Progenitor cell of endocrine pancreas (in vitro differentiated cells): ENCODE measurements around the gene TBC1D20. TPM values are rescaled to one million over a fixed set of nuclear protein-coding genes. Genes with fewer than 3 reads are reported as not detected.
"Not testable (repeated sequence)": the region's sequence is repeated elsewhere in the genome, so short reads cannot be mapped to it uniquely, and the experiment has no call there.

Source experiments
- DNase-seq: peaks from one replicate; pipeline ENCODE4 v3.0.0; 2021; ENCODE audit warnings: low spot score; ENCODE audit not compliant: unreplicated experiment
- H3K27ac Mint-ChIP-seq: 2 replicates; pipeline ENCODE4 v1.8.0; 2021; ENCODE audit warnings: mild to moderate bottlenecking, moderate library complexity, mixed read lengths
- H3K27me3 Mint-ChIP-seq: 2 replicates; pipeline ENCODE4 v1.8.0; 2021; ENCODE audit warnings: mixed read lengths
- H3K36me3 Mint-ChIP-seq: 2 replicates; pipeline ENCODE4 v1.8.0; 2022; ENCODE audit warnings: mixed read lengths; ENCODE audit not compliant: insufficient read depth
- H3K4me1 Mint-ChIP-seq: 2 replicates; pipeline ENCODE4 v1.8.0; 2021; ENCODE audit warnings: low read depth, mixed read lengths
- H3K4me3 Mint-ChIP-seq: 2 replicates; pipeline ENCODE4 v1.8.0; 2021; ENCODE audit warnings: low read depth, mild to moderate bottlenecking, moderate library complexity, mixed read lengths
- H3K9me3 Mint-ChIP-seq: 2 replicates; pipeline ENCODE4 v1.8.0; 2021; ENCODE audit warnings: low read depth, mixed read lengths
- total RNA-seq: library from RNA; stranded (reverse); gene quantifications from 2 replicates; pipeline ENCODE4 v1.2.1, GENCODE V29; 2021
- TF ChIP-seq, protein P1 (sequence below): fragments of 200-600 bp; sonication (generic); IDR thresholded peaks from one replicate; pipeline ENCODE4 v1.5.0; 2021; ENCODE audit warnings: antibody characterized with exemption, mild to moderate bottlenecking; ENCODE audit not compliant: unreplicated experiment

Gene TBC1D20
- total RNA-seq, 1 donor from 2014 or later, result 33.2 TPM

DNA sequence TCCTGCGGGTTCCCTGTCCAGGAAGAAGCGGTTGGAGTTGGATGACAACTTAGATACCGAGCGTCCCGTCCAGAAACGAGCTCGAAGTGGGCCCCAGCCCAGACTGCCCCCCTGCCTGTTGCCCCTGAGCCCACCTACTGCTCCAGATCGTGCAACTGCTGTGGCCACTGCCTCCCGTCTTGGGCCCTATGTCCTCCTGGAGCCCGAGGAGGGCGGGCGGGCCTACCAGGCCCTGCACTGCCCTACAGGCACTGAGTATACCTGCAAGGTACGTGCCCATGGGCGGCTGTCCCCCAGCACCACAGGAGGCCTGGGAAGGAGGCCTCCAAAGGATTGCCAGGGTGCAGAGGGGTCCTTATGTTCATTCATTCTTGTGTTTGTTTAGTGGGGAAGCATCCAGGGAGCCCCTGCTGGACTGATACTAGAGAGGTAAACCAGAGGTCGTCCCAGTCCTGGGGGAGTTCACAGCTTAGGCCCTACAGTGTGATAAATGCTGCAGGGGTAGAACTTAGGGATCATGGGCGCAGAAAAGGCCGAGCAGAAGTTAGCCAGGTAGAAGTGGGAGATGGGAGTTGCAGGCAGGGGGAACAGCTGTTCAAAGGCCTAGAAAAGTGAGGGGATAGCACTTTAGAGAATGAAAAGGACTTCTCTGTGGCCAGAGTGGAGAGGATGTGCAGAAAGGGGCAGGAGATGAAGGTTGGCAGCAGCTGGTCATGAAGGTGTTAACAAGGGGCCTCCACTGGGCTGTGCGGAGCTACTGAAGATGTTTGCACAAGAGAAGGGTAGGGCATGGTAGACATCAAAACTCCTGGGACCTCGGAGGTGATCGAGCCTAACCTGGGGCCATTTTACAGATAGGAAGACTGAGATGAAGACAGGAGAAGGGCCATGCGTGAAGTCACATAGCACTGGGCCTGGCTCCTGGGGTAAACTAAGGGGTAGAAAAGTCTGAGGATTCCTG, 74.0 kb downstream of the TBC1D20 start:
- TF ChIP-seq, protein P1, sequence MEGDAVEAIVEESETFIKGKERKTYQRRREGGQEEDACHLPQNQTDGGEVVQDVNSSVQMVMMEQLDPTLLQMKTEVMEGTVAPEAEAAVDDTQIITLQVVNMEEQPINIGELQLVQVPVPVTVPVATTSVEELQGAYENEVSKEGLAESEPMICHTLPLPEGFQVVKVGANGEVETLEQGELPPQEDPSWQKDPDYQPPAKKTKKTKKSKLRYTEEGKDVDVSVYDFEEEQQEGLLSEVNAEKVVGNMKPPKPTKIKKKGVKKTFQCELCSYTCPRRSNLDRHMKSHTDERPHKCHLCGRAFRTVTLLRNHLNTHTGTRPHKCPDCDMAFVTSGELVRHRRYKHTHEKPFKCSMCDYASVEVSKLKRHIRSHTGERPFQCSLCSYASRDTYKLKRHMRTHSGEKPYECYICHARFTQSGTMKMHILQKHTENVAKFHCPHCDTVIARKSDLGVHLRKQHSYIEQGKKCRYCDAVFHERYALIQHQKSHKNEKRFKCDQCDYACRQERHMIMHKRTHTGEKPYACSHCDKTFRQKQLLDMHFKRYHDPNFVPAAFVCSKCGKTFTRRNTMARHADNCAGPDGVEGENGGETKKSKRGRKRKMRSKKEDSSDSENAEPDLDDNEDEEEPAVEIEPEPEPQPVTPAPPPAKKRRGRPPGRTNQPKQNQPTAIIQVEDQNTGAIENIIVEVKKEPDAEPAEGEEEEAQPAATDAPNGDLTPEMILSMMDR, result no peak
- Mint-ChIP-seq H3K9me3 (no peaks in the 10 kb centered on the region), H3K4me1 (peaks cover 14% of the 10 kb centered on the region), H3K36me3 (peaks cover 11% of the 10 kb centered on the region), H3K4me3 (no peak overlapping the region), H3K27me3 (peaks cover 25% of the 10 kb centered on the region), H3K27ac (no peak overlapping the region)
- no peak for DNase-seq

DNA sequence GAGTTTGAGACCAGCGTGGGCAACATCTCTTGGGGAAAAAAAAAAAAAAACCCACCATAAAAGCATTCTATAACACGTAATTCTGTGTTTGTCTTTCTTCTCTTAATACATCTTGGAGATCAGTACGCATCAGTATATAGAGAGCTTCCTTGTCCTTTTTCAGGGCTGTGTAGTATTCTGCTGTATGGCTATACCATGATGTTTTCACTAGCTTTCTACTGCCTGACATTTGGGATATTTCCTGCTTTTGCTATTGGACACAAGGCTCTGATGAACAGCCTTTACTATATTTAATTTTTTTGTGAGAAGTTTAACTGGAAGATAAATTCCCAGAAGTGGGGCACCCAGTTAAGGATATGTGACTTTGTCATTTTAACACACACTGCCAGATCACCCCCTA, 74.8 kb downstream of the TBC1D20 start:
- no peaks in the 10 kb centered on the region for H3K9me3 Mint-ChIP-seq
- no peak overlapping the region for H3K27ac Mint-ChIP-seq
- no peak overlapping the region for H3K4me3 Mint-ChIP-seq
- H3K4me1 Mint-ChIP-seq, result peaks cover 14% of the 10 kb centered on the region
- peaks cover 31% of the 10 kb centered on the region for H3K27me3 Mint-ChIP-seq
- peaks cover 10% of the 10 kb centered on the region for H3K36me3 Mint-ChIP-seq
- DNase-seq, result no peak
- TF ChIP-seq, protein P1, result no peak

DNA sequence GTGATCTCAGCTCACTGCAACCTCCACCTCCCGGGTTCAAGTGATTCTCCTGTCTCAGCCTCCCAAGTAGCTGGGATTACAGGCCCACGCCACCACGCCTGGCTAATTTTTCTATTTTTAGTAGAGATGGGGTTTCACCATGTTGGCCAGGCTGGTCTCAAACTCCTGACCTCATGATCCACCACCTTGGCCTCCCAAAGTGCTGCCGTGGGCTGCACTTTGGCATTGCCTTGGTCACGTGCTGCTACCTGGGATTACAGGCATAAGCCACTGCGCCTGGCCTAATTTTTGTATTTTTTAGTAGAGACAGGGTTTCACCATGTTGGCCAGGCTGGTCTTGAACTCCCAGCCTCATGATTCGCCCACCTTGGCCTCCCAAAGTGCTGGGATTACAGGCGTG, 75.7 kb downstream of the TBC1D20 start:
- H3K9me3 Mint-ChIP-seq, H3K4me3 Mint-ChIP-seq, H3K36me3 Mint-ChIP-seq, H3K27ac Mint-ChIP-seq, DNase-seq: not testable (repeated sequence)
- peaks cover 14% of the 10 kb centered on the region for H3K4me1 Mint-ChIP-seq
- peaks cover 35% of the 10 kb centered on the region for H3K27me3 Mint-ChIP-seq

Other genes with a start within 250 kb of the TBC1D20 start
- gene DEFB129, start 235.3 kb downstream of the TBC1D20 start, total RNA-seq, result not detected in 2 replicates
- gene DEFB132, start 204.8 kb downstream of the TBC1D20 start, total RNA-seq, result not detected in 2 replicates
- 69.9 and 70.1 TPM in 2 replicates for gene C20orf96, start 171.8 kb downstream of the TBC1D20 start, total RNA-seq
- gene ZCCHC3, start 165.0 kb downstream of the TBC1D20 start, total RNA-seq, result 30.5 and 31.2 TPM in 2 replicates
- 54.8 and 59.0 TPM in 2 replicates for gene SOX12, start 137.0 kb downstream of the TBC1D20 start, total RNA-seq
- 28.9 and 33.0 TPM in 2 replicates for gene NRSN2, start 115.4 kb downstream of the TBC1D20 start, total RNA-seq
- gene TRIB3, start 81.8 kb downstream of the TBC1D20 start, total RNA-seq, result 5.2 and 7.8 TPM in 2 replicates
- gene RBCK1, start 54.2 kb downstream of the TBC1D20 start, total RNA-seq, result 92.7 and 108 TPM in 2 replicates
- 175 and 185 TPM in 2 replicates for gene CSNK2A1, start 81.3 kb upstream of the TBC1D20 start, total RNA-seq
- gene TCF15, start 147.8 kb upstream of the TBC1D20 start, total RNA-seq, result not detected in 2 replicates
- gene SRXN1, start 190.7 kb upstream of the TBC1D20 start, total RNA-seq, result 12.0 and 13.8 TPM in 2 replicates
- gene SCRT2, start 213.3 kb upstream of the TBC1D20 start, total RNA-seq, result not detected in 2 replicates